GM18499 (cell line): ENCODE measurements around the gene YPEL1.

ENCODE experiments used
- ATAC-seq: cut with Tn5 transposase; IDR thresholded peaks from one replicate; pipeline ENCODE4 v1.9.1; 2021; ENCODE audit warnings: moderate number of reproducible peaks; ENCODE audit not compliant: insufficient read depth, unreplicated experiment

Gene YPEL1

GRCh38 chr22:21735200-21736083 is at the start of gene YPEL1:
Gene YPEL1 (minus strand): TSS chr22:21735794. CDS start chr22:21710744, 25,050 bp downstream.
- peak; percentile 61 for ATAC-seq

GRCh38 chr22:21780259-21780658 is 44.7 kb upstream of the YPEL1 start:
- no peak for ATAC-seq

- ATAC-seq, result no peak
Measured at GRCh38 chr22:21779444-21779843, 43.9 kb upstream of the YPEL1 start.

GRCh38 chr22:21778705-21779363 is 43.2 kb upstream of the YPEL1 start:
- no peak for ATAC-seq

GRCh38 chr22:21771631-21771976 is 36.0 kb upstream of the YPEL1 start:
- no peak for ATAC-seq

GRCh38 chr22:21768435-21768834 is 32.8 kb upstream of the YPEL1 start:
- no peak for ATAC-seq

GRCh38 chr22:21766691-21767462 is 31.3 kb upstream of the YPEL1 start:
- peak; percentile 48 for ATAC-seq

GRCh38 chr22:21765909-21766529 is 30.4 kb upstream of the YPEL1 start:
- ATAC-seq, result no peak

- ATAC-seq, result no peak
Measured at GRCh38 chr22:21764038-21764804, 28.6 kb upstream of the YPEL1 start.

- ATAC-seq, result no peak
Measured at GRCh38 chr22:21762712-21763581, 27.4 kb upstream of the YPEL1 start.

- ATAC-seq, result no peak
Measured at GRCh38 chr22:21761994-21762680, 26.5 kb upstream of the YPEL1 start.

GRCh38 chr22:21761086-21761485 is 25.5 kb upstream of the YPEL1 start:
- ATAC-seq, result no peak

- no peak for ATAC-seq
Measured at GRCh38 chr22:21760640-21761039, 25.0 kb upstream of the YPEL1 start.

- no peak for ATAC-seq
Measured at GRCh38 chr22:21759646-21760376, 24.2 kb upstream of the YPEL1 start.

GRCh38 chr22:21759093-21759492 is 23.5 kb upstream of the YPEL1 start:
- ATAC-seq, result no peak

GRCh38 chr22:21758091-21758864 is 22.7 kb upstream of the YPEL1 start:
- no peak for ATAC-seq

- no peak for ATAC-seq
Measured at GRCh38 chr22:21755851-21756284, 20.3 kb upstream of the YPEL1 start.
